Measurements from ENCODE around the gene TUSC2. TPM values are rescaled to one million over a fixed set of nuclear protein-coding genes. Genes with fewer than 3 reads are reported as not detected.
A peak's percentile ranks its signal among the peaks of the same experiment; 100 is the strongest.

TUSC2 gene
- total RNA-seq, 1 donor from 2014 or later = 41.4 TPM

DNA sequence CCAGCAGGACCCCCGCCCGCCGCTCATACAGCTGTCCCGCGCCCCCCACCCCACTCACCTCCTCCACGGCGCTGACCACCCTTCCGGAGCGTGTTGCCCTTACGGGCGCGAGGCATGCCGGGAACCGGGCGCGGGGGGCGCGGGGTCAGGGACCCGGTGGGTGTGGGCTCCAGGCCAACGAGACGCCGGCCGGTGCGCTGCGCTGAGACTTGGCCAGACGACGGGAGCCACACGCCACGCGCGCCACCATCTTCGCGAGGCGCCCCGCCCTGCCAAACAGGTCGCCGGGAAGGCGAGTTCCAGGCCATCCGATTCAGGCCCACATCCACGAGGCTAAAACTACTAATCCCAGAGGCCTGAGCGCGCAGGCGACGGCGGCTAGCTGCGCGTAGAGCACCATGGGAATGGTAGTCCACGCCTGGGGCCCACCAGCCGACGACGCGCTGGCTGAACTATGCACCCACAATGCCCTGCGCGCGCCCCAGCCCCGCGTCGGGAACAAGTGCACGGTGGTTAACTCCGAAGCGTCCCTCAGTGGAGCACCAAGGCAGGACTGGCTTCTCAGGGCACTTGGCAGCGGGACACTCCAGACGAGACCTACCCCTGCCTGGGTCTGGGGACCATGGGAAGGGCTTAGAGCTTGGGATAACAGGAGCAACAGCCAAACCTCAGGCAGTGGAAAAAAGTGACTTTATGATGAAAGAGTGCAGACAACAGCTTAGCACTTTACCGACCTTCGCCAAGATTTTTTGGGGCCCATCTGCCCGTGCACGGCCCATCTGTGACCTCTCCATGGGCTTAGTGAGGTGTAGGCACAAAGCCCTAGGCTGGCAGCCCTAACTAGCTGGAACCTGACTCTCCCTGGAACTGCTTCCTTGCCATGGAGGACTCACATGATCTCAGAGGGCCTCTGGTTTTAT, 35.6 kb downstream of the TUSC2 start, which contains the start of gene IFRD2:
Gene IFRD2 (minus strand): TSS at position 271 of the 920 bp plus-strand sequence. CDS start 155 bp downstream, at position 116.
- H3K4me2 ChIP-seq (ENCODE audit: low read length) = peak within 1 kb of the TSS; percentile 99
- peak within 1 kb of the TSS; percentile 95 for H3K9ac ChIP-seq (ENCODE audit: low read length)
- peak within 1 kb of the TSS; percentile 90 for H3K4me3 Mint-ChIP-seq (ENCODE audit: unreplicated experiment)
- FAIRE-seq (peak; percentile 69), DNase-seq (ENCODE audit: low read depth) (peak; percentile 94)
- H3K9me3 ChIP-seq (ENCODE audit: insufficient read depth, low read depth, low read length) = no peaks in the 10 kb centered on the region
- H3K27ac Mint-ChIP-seq (ENCODE audit: unreplicated experiment) = peak within 1 kb of the TSS; percentile 90
- peaks cover 14% of the 10 kb centered on the region for H3K36me3 ChIP-seq (ENCODE audit: insufficient read depth, low read length)
- H3K27me3 ChIP-seq (ENCODE audit: insufficient read depth, low read length) = no peaks in the 10 kb centered on the region
- H3K36me3 Mint-ChIP-seq (ENCODE audit: low read depth, unreplicated experiment) = no peaks in the 10 kb centered on the region
- H3K27ac ChIP-seq (ENCODE audit: low read depth, low read length) = peak within 1 kb of the TSS; percentile 78
- H3K4me1 ChIP-seq (ENCODE audit: insufficient read depth, low read length) = peaks cover 14% of the 10 kb centered on the region
- H3K9me3 Mint-ChIP-seq (ENCODE audit: unreplicated experiment) = no peaks in the 10 kb centered on the region
- peaks cover 7% of the 10 kb centered on the region for H4K20me1 ChIP-seq (ENCODE audit: insufficient read depth, low read length)
- peak within 1 kb of the TSS; percentile 96 for H3K4me3 ChIP-seq (ENCODE audit: insufficient read depth, low read depth, low read length)
- peak within 1 kb of the TSS; percentile 58 for H2AFZ ChIP-seq (ENCODE audit: low read depth, low read length)
- peaks cover 35% of the 10 kb centered on the region for H3K79me2 ChIP-seq (ENCODE audit: insufficient read depth, low read length)
- H3K4me1 Mint-ChIP-seq (ENCODE audit: low read depth, unreplicated experiment) = peaks cover 7% of the 10 kb centered on the region
- H3K27me3 Mint-ChIP-seq (ENCODE audit: low read depth, unreplicated experiment) = no peaks in the 10 kb centered on the region
- TF ChIP-seq, protein P1, sequence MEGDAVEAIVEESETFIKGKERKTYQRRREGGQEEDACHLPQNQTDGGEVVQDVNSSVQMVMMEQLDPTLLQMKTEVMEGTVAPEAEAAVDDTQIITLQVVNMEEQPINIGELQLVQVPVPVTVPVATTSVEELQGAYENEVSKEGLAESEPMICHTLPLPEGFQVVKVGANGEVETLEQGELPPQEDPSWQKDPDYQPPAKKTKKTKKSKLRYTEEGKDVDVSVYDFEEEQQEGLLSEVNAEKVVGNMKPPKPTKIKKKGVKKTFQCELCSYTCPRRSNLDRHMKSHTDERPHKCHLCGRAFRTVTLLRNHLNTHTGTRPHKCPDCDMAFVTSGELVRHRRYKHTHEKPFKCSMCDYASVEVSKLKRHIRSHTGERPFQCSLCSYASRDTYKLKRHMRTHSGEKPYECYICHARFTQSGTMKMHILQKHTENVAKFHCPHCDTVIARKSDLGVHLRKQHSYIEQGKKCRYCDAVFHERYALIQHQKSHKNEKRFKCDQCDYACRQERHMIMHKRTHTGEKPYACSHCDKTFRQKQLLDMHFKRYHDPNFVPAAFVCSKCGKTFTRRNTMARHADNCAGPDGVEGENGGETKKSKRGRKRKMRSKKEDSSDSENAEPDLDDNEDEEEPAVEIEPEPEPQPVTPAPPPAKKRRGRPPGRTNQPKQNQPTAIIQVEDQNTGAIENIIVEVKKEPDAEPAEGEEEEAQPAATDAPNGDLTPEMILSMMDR (IDR thresholded peaks at IDR 0.05; ENCODE audit: insufficient read depth, low read depth, low read length) = no peak
- TF ChIP-seq EZH2 (IDR thresholded peaks at IDR 0.05; ENCODE audit: insufficient read depth, low read length) = no peak

DNA sequence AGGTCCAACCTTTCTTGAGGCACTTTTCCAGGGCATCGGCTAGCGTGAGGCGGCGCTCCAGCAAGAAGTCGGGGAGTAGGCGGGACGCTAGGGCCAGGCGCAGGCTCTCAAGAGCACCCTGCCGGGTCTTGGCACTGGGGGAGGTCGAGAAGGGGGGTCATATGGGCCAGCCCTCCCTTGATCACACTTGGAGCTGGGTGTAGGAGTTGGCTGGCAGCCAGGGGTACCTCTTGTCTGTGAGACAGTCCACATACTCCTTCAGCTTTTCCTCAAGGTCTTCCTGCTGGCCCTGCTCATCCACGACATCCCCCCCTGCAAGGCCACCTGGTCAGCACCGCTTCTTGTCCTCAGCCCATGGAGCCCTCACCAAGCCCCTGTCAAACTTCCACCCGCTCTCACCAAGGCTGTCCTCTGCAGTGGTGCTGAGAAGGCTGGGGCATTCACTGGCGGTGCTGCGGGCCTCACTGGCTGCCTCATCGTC, 37.8 kb downstream of the TUSC2 start:
- Histone ChIP-seq H3K9ac (ENCODE audit: low read length) (no peak overlapping the region), H3K36me3 (ENCODE audit: insufficient read depth, low read length) (peaks cover 14% of the 10 kb centered on the region), H3K4me2 (ENCODE audit: low read length) (peak overlapping the region; percentile 11), H4K20me1 (ENCODE audit: insufficient read depth, low read length) (peaks cover 7% of the 10 kb centered on the region), H3K4me3 (ENCODE audit: insufficient read depth, low read depth, low read length) (no peak overlapping the region), H3K4me1 (ENCODE audit: insufficient read depth, low read length) (peaks cover 14% of the 10 kb centered on the region), H3K9me3 (ENCODE audit: insufficient read depth, low read depth, low read length) (no peaks in the 10 kb centered on the region), H3K79me2 (ENCODE audit: insufficient read depth, low read length) (peaks cover 32% of the 10 kb centered on the region), H3K27ac (ENCODE audit: low read depth, low read length) (no peak overlapping the region), H3K27me3 (ENCODE audit: insufficient read depth, low read length) (no peaks in the 10 kb centered on the region), H2AFZ (ENCODE audit: low read depth, low read length) (no peak overlapping the region)
- H3K4me3 Mint-ChIP-seq (ENCODE audit: unreplicated experiment) = no peak overlapping the region
- no peaks in the 10 kb centered on the region for H3K27me3 Mint-ChIP-seq (ENCODE audit: low read depth, unreplicated experiment)
- no peaks in the 10 kb centered on the region for H3K9me3 Mint-ChIP-seq (ENCODE audit: unreplicated experiment)
- FAIRE-seq = no peak
- no peaks in the 10 kb centered on the region for H3K36me3 Mint-ChIP-seq (ENCODE audit: low read depth, unreplicated experiment)
- H3K4me1 Mint-ChIP-seq (ENCODE audit: low read depth, unreplicated experiment) = peaks cover 7% of the 10 kb centered on the region
- no peak overlapping the region for H3K27ac Mint-ChIP-seq (ENCODE audit: unreplicated experiment)
- TF ChIP-seq, protein P1 (IDR thresholded peaks at IDR 0.05; ENCODE audit: insufficient read depth, low read depth, low read length) = no peak
- no peak for TF ChIP-seq EZH2 (IDR thresholded peaks at IDR 0.05; ENCODE audit: insufficient read depth, low read length)
- no peak for DNase-seq (ENCODE audit: low read depth)
